ENCODE measurements around the gene WRNIP1. TPM values are rescaled to one million over a fixed set of nuclear protein-coding genes. Genes with fewer than 3 reads are reported as not detected.
A peak's percentile ranks its signal among the peaks of the same experiment; 100 is the strongest.

The WRNIP1 gene
- total and polyA plus RNA-seq, 11 donors = 32.1 to 64.1 (median 34.7) TPM

GRCh38 chr6:2819115-2819514, 53.9 kb downstream of the WRNIP1 start:
- WGBS, 4 donors = 65 to 81% (median 71%) methylated on average over 5 of the region's 5 CpGs
- ATAC-seq (peak; percentile 25 to 50 (median 43)), DNase-seq (no peak)
- Histone ChIP-seq H3K9me3 (peaks cover 0 to 19% (median 3%) of the 10 kb centered on the region in 12 donors), H3K27me3 (no peaks in the 10 kb centered on the region), H3K27ac (peak overlapping the region in 7 of 12 donors; percentile 33 to 68 (median 59)), H3K4me3 (peak overlapping the region in 1 of 12 donors; percentile 29), H3K4me1 (peaks cover 5 to 39% (median 28%) of the 10 kb centered on the region in 12 donors), H3K36me3 (no peaks in the 10 kb centered on the region)
- intact Hi-C loops (cut with DNase I) = loop anchor here in 1 of 10 donors (1.0 kb wide), 1 partner anchor 12 kb away; no protein-coding TSS in a partner anchor
- TF ChIP-seq POLR2A (IDR thresholded peaks at IDR 0.05) (no peak), CTCF (IDR thresholded peaks at IDR 0.05) (no peak)

- ATAC-seq (no peak), DNase-seq (no peak)
- Histone ChIP-seq H3K36me3 (no peaks in the 10 kb centered on the region), H3K9me3 (peaks cover 0 to 18% (median 3%) of the 10 kb centered on the region in 12 donors), H3K27me3 (no peaks in the 10 kb centered on the region), H3K4me1 (peaks cover 5 to 39% (median 28%) of the 10 kb centered on the region in 12 donors), H3K4me3 (no peak overlapping the region), H3K27ac (no peak overlapping the region)
- TF ChIP-seq POLR2A (IDR thresholded peaks at IDR 0.05) (no peak), CTCF (IDR thresholded peaks at IDR 0.05) (no peak)
- WGBS, 4 donors = 39 to 52% (median 47%) methylated on average over 7 of the region's 7 CpGs
- intact Hi-C loops (cut with DNase I) = loop anchor here in 1 of 10 donors (1.0 kb wide), 1 partner anchor 11 kb away; no protein-coding TSS in a partner anchor
Observed at GRCh38 chr6:2819978-2820377, 54.8 kb downstream of the WRNIP1 start.

DNA sequence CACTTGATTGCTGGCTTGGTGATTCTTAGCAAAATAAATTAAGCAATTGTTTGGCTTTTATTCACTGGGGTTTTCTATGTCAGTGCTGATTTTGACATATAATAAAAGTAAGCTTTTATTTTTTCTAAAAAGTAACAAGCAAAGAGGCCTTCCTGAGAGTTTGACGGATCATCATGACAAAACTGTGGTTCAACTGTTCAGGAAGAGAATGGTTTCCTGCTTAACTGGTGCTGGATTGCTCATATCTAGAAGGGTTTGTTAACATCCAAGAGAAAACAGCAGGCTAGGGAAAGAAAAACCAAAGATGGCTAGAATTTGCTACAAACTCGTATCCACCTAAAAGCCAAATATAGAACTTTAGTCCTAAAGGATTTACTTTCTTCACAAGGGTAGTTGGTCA, 55.2 kb downstream of the WRNIP1 start:
- ATAC-seq (no peak), DNase-seq (no peak)
- peaks cover 5 to 39% (median 28%) of the 10 kb centered on the region in 12 donors for H3K4me1 ChIP-seq
- no peak overlapping the region for H3K4me3 ChIP-seq
- no peaks in the 10 kb centered on the region for H3K36me3 ChIP-seq
- H3K9me3 ChIP-seq = peaks cover 0 to 15% (median 3%) of the 10 kb centered on the region in 12 donors
- no peak overlapping the region for H3K27ac ChIP-seq
- 68 to 78% (median 70%) methylated on average over 2 of the region's 2 CpGs for WGBS, 4 donors
- intact Hi-C loops (cut with DNase I) = no loop called here
- no peak for TF ChIP-seq CTCF (IDR thresholded peaks at IDR 0.05)
- TF ChIP-seq POLR2A (IDR thresholded peaks at IDR 0.05) = no peak
- no peaks in the 10 kb centered on the region for H3K27me3 ChIP-seq

GRCh38 chr6:2821554-2821953, 56.4 kb downstream of the WRNIP1 start:
- Histone ChIP-seq H3K27me3 (no peaks in the 10 kb centered on the region), H3K36me3 (no peaks in the 10 kb centered on the region), H3K4me1 (peaks cover 5 to 39% (median 28%) of the 10 kb centered on the region in 12 donors), H3K9me3 (peaks cover 0 to 4% (median 0%) of the 10 kb centered on the region in 12 donors), H3K4me3 (no peak overlapping the region), H3K27ac (no peak overlapping the region)
- no peak for TF ChIP-seq CTCF (IDR thresholded peaks at IDR 0.05)
- TF ChIP-seq POLR2A (IDR thresholded peaks at IDR 0.05) = no peak
- no peak for DNase-seq
- ATAC-seq = no peak
- intact Hi-C loops (cut with DNase I) = no loop called here
- 92 to 99% (median 97%) methylated on average over 3 of the region's 3 CpGs for WGBS, 4 donors
